ENCODE data around the gene GRAMD1B. TPM values are rescaled to one million over a fixed set of nuclear protein-coding genes. Genes with fewer than 3 reads are reported as not detected.
"Not testable (repeated sequence)": the region's sequence is repeated elsewhere in the genome, so short reads cannot be mapped to it uniquely, and the experiment has no call there.

The GRAMD1B gene
- total RNA-seq, 4 donors from 2014 or later = 0.08 to 0.64 (median 0.42) TPM

DNA sequence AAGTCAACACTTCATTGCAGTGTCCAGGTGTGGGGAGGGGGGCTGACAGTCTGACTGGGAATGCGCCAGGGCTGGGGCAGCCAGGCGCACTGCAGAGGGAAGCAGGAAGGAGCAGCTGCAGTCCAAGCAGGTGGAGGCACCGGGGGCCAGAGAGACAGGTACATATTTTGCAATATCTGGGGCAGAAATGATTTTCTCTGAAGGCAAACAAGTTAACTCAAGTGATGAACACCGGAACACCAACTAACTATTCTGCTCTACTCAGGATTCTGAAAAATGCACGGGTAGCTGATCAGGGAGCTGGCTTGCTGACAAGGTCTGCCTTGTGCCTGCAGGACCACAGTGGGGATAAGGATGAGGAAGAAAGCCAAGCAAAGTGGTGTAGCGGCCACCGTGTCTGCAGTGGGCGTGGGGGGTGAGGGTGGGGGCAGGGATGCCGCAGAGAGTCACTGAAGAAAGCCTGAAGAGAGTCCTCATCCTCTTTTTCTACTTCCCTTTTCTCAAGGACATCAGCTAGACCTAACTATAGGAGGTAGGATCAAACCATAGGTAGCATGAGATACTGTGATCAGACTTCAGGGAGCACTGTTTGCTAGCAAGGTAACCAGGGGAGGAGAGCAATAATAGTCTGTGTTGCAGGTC is 141.0 kb downstream of the GRAMD1B start:
- Histone ChIP-seq H3K36me3 (no peaks in the 10 kb centered on the region), H3K9me3 (no peaks in the 10 kb centered on the region), H3K27me3 (peaks cover 3% of the 10 kb centered on the region), H3K4me3 (no peak overlapping the region), H3K4me1 (no peaks in the 10 kb centered on the region), H3K27ac (no peak overlapping the region)
- 83% methylated on average over 9 of the region's 9 CpGs for WGBS
- TF ChIP-seq EP300 (IDR thresholded peaks at IDR 0.05) (no peak), POLR2AphosphoS5 (IDR thresholded peaks at IDR 0.05) (no peak), POLR2A (IDR thresholded peaks at IDR 0.05) (no peak)
- TF ChIP-seq, protein P1, sequence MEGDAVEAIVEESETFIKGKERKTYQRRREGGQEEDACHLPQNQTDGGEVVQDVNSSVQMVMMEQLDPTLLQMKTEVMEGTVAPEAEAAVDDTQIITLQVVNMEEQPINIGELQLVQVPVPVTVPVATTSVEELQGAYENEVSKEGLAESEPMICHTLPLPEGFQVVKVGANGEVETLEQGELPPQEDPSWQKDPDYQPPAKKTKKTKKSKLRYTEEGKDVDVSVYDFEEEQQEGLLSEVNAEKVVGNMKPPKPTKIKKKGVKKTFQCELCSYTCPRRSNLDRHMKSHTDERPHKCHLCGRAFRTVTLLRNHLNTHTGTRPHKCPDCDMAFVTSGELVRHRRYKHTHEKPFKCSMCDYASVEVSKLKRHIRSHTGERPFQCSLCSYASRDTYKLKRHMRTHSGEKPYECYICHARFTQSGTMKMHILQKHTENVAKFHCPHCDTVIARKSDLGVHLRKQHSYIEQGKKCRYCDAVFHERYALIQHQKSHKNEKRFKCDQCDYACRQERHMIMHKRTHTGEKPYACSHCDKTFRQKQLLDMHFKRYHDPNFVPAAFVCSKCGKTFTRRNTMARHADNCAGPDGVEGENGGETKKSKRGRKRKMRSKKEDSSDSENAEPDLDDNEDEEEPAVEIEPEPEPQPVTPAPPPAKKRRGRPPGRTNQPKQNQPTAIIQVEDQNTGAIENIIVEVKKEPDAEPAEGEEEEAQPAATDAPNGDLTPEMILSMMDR (IDR thresholded peaks at IDR 0.05) = no peak
- DNase-seq (ENCODE audit: low spot score in 2 of 2) = no peak

DNA sequence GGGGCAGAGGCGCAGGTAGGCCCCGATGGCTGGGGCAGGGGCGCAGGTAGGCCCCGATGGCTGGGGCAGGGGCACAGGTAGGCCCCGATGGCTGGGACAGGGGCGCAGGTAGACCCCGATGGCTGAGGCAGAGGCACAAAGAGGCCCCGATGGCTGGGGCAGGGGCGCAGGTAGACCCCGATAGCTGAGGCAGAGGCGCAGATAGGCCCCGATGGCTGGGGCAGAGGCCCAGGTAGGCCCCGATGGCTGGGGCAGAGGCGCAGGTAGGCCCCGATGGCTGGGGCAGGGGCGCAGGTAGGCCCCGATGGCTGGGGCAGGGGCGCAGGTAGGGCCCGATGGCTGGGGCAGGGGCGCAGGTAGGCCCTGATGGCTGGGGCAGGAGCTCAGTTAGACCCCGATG is 142.7 kb downstream of the GRAMD1B start:
- H3K27ac ChIP-seq; H3K4me3 ChIP-seq; H3K27me3 ChIP-seq; H3K9me3 ChIP-seq; DNase-seq (ENCODE audit: low spot score in 2 of 2); H3K36me3 ChIP-seq; H3K4me1 ChIP-seq: not testable (repeated sequence)
- WGBS = 93% methylated on average over 21 of the region's 21 CpGs

DNA sequence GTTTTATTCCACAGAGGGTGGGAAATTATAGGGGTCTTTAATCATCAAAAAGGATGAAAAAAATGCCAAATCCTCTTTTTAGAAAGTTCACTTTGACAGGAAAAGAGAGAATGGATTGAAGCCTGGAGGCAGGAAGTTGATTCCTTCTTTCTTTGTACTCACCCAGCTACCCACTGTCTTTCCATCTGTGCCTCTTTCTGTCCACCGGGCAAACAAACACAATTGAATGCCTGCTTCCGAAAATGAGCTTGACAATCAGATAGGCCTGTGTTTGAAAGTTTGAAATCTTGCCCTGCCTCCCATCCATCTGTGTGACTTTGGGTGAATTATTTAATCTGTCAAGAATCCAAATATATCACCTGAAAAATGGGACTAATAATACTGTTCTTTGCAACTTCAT is 143.2 kb downstream of the GRAMD1B start:
- WGBS = 40% methylated on average over 2 of the region's 2 CpGs
- Histone ChIP-seq H3K27me3 (peaks cover 4% of the 10 kb centered on the region), H3K27ac (no peak overlapping the region), H3K4me3 (no peak overlapping the region), H3K9me3 (no peaks in the 10 kb centered on the region), H3K36me3 (no peaks in the 10 kb centered on the region), H3K4me1 (no peaks in the 10 kb centered on the region)
- TF ChIP-seq EP300 (IDR thresholded peaks at IDR 0.05) (no peak), POLR2AphosphoS5 (IDR thresholded peaks at IDR 0.05) (no peak), POLR2A (IDR thresholded peaks at IDR 0.05) (no peak)
- TF ChIP-seq, protein P1 (IDR thresholded peaks at IDR 0.05) = no peak
- no peak for DNase-seq (ENCODE audit: low spot score in 2 of 2)

DNA sequence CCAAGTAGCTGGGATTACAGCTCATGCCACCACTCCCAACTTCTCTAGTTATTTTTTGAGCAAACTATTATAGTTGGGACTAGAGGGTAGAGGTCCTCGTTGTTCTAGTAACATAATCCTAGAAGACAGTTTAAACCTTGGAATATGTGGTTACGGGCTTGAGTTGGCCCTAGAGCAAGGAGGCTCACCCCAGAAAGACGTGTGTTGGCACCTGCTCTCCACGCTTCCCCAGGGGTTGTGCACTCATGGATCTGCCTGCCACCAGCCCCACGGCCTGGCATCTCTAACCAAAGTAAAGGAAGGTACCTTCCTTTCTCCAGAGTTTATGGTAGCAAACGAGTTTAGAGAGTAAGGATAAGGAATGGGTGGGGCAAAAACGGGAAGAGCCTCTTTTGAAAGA is 145.4 kb downstream of the GRAMD1B start:
- no peaks in the 10 kb centered on the region for H3K9me3 ChIP-seq
- WGBS = 83% methylated on average over 7 of the region's 7 CpGs
- peaks cover 3% of the 10 kb centered on the region for H3K4me1 ChIP-seq
- DNase-seq (ENCODE audit: low spot score in 2 of 2) = no peak
- H3K36me3 ChIP-seq = no peaks in the 10 kb centered on the region
- no peak overlapping the region for H3K27ac ChIP-seq
- peaks cover 5% of the 10 kb centered on the region for H3K27me3 ChIP-seq
- TF ChIP-seq POLR2AphosphoS5 (IDR thresholded peaks at IDR 0.05) = no peak
- TF ChIP-seq EP300 (IDR thresholded peaks at IDR 0.05) = no peak
- TF ChIP-seq, protein P1 (IDR thresholded peaks at IDR 0.05) = no peak
- H3K4me3 ChIP-seq = no peak overlapping the region

DNA sequence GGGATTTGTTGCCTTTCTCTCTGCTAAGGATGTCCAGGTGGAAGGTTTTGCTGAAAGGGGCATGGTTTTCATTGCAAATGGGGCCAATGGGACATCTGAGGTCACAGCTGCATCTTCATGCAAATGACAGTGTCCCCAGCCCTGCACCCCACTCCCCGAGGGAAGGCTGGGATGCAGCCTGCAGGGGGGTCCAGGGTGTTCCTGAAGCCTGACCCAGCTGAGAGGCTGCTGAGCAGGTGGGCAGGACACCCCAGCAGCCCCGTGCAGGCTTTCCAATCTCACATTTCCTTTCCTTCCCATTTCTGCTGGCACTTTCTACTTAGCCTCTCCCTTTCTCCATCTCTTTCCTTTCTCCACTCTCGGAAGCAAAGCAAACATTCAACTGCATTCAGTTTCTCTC is 146.0 kb downstream of the GRAMD1B start:
- Histone ChIP-seq H3K4me3 (no peak overlapping the region), H3K27ac (no peak overlapping the region), H3K4me1 (peaks cover 8% of the 10 kb centered on the region), H3K36me3 (no peaks in the 10 kb centered on the region), H3K9me3 (no peaks in the 10 kb centered on the region), H3K27me3 (peaks cover 10% of the 10 kb centered on the region)
- no peak for DNase-seq (ENCODE audit: low spot score in 2 of 2)
- WGBS = 45% methylated on average over 3 of the region's 3 CpGs
- TF ChIP-seq POLR2A (IDR thresholded peaks at IDR 0.05) (no peak), EP300 (IDR thresholded peaks at IDR 0.05) (no peak), POLR2AphosphoS5 (IDR thresholded peaks at IDR 0.05) (no peak)
- TF ChIP-seq, protein P1 (IDR thresholded peaks at IDR 0.05) = no peak

DNA sequence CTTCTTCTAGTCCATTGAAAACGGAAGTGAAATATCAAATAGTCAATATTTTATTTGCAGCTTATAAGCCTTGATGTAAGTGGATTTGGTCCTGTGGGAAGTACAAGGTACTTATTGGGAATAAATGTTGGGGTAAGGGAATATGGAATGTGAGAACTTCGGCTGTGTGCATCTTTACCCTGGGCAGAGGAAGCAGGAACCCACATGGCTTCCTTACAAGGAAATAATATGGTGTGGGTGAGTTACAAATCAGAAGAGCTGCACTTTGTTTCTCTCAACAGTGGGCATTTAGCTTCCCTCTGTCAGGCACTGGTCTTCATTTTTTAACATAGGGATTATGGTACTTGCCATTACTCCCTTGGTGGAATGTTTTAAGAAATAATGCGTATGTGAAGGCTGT is 146.4 kb downstream of the GRAMD1B start:
- Histone ChIP-seq H3K27ac (no peak overlapping the region), H3K4me1 (peaks cover 8% of the 10 kb centered on the region), H3K36me3 (no peaks in the 10 kb centered on the region), H3K27me3 (peaks cover 14% of the 10 kb centered on the region), H3K4me3 (no peak overlapping the region), H3K9me3 (no peaks in the 10 kb centered on the region)
- 39% methylated on average over 3 of the region's 3 CpGs for WGBS
- no peak for TF ChIP-seq POLR2AphosphoS5 (IDR thresholded peaks at IDR 0.05)
- TF ChIP-seq POLR2A (IDR thresholded peaks at IDR 0.05) = no peak
- TF ChIP-seq, protein P1 (IDR thresholded peaks at IDR 0.05) = no peak
- TF ChIP-seq EP300 (IDR thresholded peaks at IDR 0.05) = no peak
- no peak for DNase-seq (ENCODE audit: low spot score in 2 of 2)

All from suprapubic skin (tissue), 4 donors.